H1 (cell line): Measurements from ENCODE around the gene GABRD. TPM values are rescaled to one million over a fixed set of nuclear protein-coding genes. Genes with fewer than 3 reads are reported as not detected.
A peak's percentile ranks its signal among the peaks of the same experiment; 100 is the strongest.

ENCODE experiments used
- CTCF ChIA-PET: fragments of 300-600 bp; sonication (Branson Sonifier 250); formaldehyde crosslinking; loops from one replicate; lab custom pipeline; 2021; ENCODE audit not compliant: partially characterized antibody; lab: Charles Lee
- POLR2A ChIA-PET: fragments of 300-600 bp; sonication (Branson Sonifier 250); formaldehyde crosslinking; loops from one replicate; lab custom pipeline; 2021; ENCODE audit warnings: inconsistent platforms; ENCODE audit not compliant: partially characterized antibody; lab: Charles Lee
- DNase-seq, 2 experiments: peaks; one replicate each; pipeline versions ENCODE4 v3.0.0 to v3.0.0-alpha.2; 2010 to 2022; ENCODE audit warnings: low spot score in 2 of 2, low read depth in 1 of 2, mixed read lengths in 1 of 2
- FAIRE-seq: peaks from 2 replicates; lab custom pipeline; 2011; peaks lifted over from hg19 to GRCh38; lab: Jason Lieb, UNC
- H2AFZ ChIP-seq: 2 replicates; pipeline ENCODE4 v1.8.1; 2012; ENCODE audit warnings: low read length, inconsistent platforms
- H2AK5ac ChIP-seq: 2 replicates; pipeline ENCODE4 v1.6.1; 2013; ENCODE audit warnings: low read depth, low read length
- H2BK120ac ChIP-seq: replicated peaks from 2 replicates; pipeline ENCODE3; 2013; ENCODE audit warnings: low read depth, low read length, inconsistent platforms
- H2BK12ac ChIP-seq: 2 replicates; pipeline ENCODE4 v1.6.1; 2013; ENCODE audit warnings: low read depth, low read length
- H2BK15ac ChIP-seq: 2 replicates; pipeline ENCODE4 v1.6.1; 2013; ENCODE audit warnings: low read length
- H2BK20ac ChIP-seq: 2 replicates; pipeline ENCODE4 v1.6.1; 2013; ENCODE audit warnings: low read length
- H2BK5ac ChIP-seq: 2 replicates; pipeline ENCODE4 v1.6.1; 2013; ENCODE audit warnings: low read depth, low read length
- H3K14ac ChIP-seq: 2 replicates; pipeline ENCODE4 v1.6.1; 2013; ENCODE audit warnings: inconsistent platforms; ENCODE audit not compliant: insufficient read length
- H3K18ac ChIP-seq: 2 replicates; pipeline ENCODE4 v1.6.1; 2013; ENCODE audit warnings: low read length; ENCODE audit errors: extremely low read depth
- H3K23ac ChIP-seq: 2 replicates; pipeline ENCODE4 v1.6.1; 2013; ENCODE audit warnings: inconsistent platforms; ENCODE audit not compliant: insufficient read length
- H3K23me2 ChIP-seq: 2 replicates; pipeline ENCODE4 v1.6.1; 2013; ENCODE audit warnings: low read depth, low read length
- H3K27ac ChIP-seq: 2 replicates; pipeline ENCODE4 v1.6.1; 2011; ENCODE audit warnings: low read depth, low read length, inconsistent platforms
- H3K27me3 ChIP-seq, 4 experiments: replicated peaks in 1 of 4; 1 replicate in 1 of 4; 2 replicates in 3 of 4; pipeline versions ENCODE4 v1.6.1 to v1.8.1; 2011 to 2013; ENCODE audit warnings: low read length in 3 of 4, mild to moderate bottlenecking in 3 of 4, inconsistent platforms in 2 of 4, mixed read lengths in 2 of 4, moderate library complexity in 1 of 4; ENCODE audit not compliant: control insufficient read depth in 3 of 4, insufficient read depth in 3 of 4; ENCODE audit errors: extremely low read depth in 1 of 4
- H3K36me3 ChIP-seq, 4 experiments: 2 replicates each; pipeline versions ENCODE4 v1.6.1 to v1.8.1; 2011 to 2013; ENCODE audit warnings: mild to moderate bottlenecking in 4 of 4, low read length in 3 of 4, moderate library complexity in 2 of 4, control low read depth in 1 of 4, inconsistent platforms in 1 of 4; ENCODE audit not compliant: insufficient read depth in 4 of 4, control insufficient read depth in 2 of 4
- H3K4ac ChIP-seq: replicated peaks from 2 replicates; pipeline ENCODE3; 2013; ENCODE audit warnings: low read length, low read depth, mixed read lengths, inconsistent platforms; ENCODE audit not compliant: insufficient read length
- H3K4me1 ChIP-seq, 4 experiments: replicated peaks in 1 of 4; 1 replicate in 1 of 4; 2 replicates in 3 of 4; pipeline versions ENCODE4 v1.6.1 to v1.8.1; 2011 to 2013; ENCODE audit warnings: low read length in 3 of 4, inconsistent platforms in 2 of 4, mixed read lengths in 1 of 4; ENCODE audit not compliant: insufficient read depth in 4 of 4, control insufficient read depth in 3 of 4
- H3K4me2 ChIP-seq, 2 experiments: 2 replicates each; pipeline versions ENCODE4 v1.6.1 to v1.8.1; 2011 to 2013; ENCODE audit warnings: low read depth in 2 of 2, low read length in 2 of 2, control low read depth in 1 of 2, inconsistent platforms in 1 of 2, mild to moderate bottlenecking in 1 of 2; ENCODE audit not compliant: insufficient read depth in 1 of 2
- H3K4me3 ChIP-seq, 4 experiments: fragments of 200-600, 300-600 bp in 1 of 4; sonication (generic), shearing (Covaris generic), sonication (Bioruptor Twin) in 1 of 4; 2 replicates each; pipeline versions ENCODE4 v1.5.1 to v1.8.1; 2011 to 2016; ENCODE audit warnings: low read length in 4 of 4, low read depth in 3 of 4, control low read depth in 2 of 4, inconsistent platforms in 2 of 4, mild to moderate bottlenecking in 2 of 4, mixed read lengths in 1 of 4, moderate library complexity in 1 of 4; ENCODE audit not compliant: insufficient read depth in 2 of 4; ENCODE audit errors: extremely low read depth in 1 of 4
- H3K56ac ChIP-seq: replicated peaks from 2 replicates; pipeline ENCODE3; 2013; ENCODE audit warnings: low read depth, mild to moderate bottlenecking, mixed read lengths, low read length, inconsistent platforms; ENCODE audit not compliant: insufficient read length
- H3K79me1 ChIP-seq: 2 replicates; pipeline ENCODE4 v1.6.1; 2013; ENCODE audit warnings: low read depth, low read length, control low read depth
- H3K79me2 ChIP-seq, 2 experiments: 2 replicates each; pipeline versions ENCODE4 v1.6.1 to v1.8.1; 2012 to 2013; ENCODE audit warnings: low read length in 2 of 2, mild to moderate bottlenecking in 2 of 2, inconsistent platforms in 1 of 2; ENCODE audit not compliant: insufficient read depth in 2 of 2, control insufficient read depth in 1 of 2
- H3K9ac ChIP-seq, 4 experiments: replicated peaks in 1 of 4; 1 replicate in 1 of 4; 2 replicates in 3 of 4; pipeline versions ENCODE4 v1.6.1 to v1.8.1; 2011 to 2013; ENCODE audit warnings: low read depth in 3 of 4, low read length in 3 of 4, control low read depth in 2 of 4, mild to moderate bottlenecking in 2 of 4, moderate library complexity in 2 of 4, inconsistent platforms in 1 of 4; ENCODE audit errors: extremely low read depth in 1 of 4
- H3K9me3 ChIP-seq, 2 experiments: 2 replicates each; pipeline versions ENCODE4 v1.6.1 to v1.8.1; 2012 to 2013; ENCODE audit warnings: mild to moderate bottlenecking in 2 of 2, moderate library complexity in 2 of 2, control low read depth in 1 of 2, inconsistent platforms in 1 of 2, low read depth in 1 of 2, low read length in 1 of 2, mixed read lengths in 1 of 2; ENCODE audit not compliant: insufficient read depth in 2 of 2
- H4K20me1 ChIP-seq, 2 experiments: replicated peaks in 1 of 2; 2 replicates each; pipeline versions ENCODE3 to v1.8.1; 2011 to 2013; ENCODE audit warnings: inconsistent platforms in 2 of 2, low read length in 2 of 2, mild to moderate bottlenecking in 1 of 2; ENCODE audit not compliant: insufficient read depth in 2 of 2, control insufficient read depth in 1 of 2
- H4K5ac ChIP-seq: 2 replicates; pipeline ENCODE4 v1.6.1; 2013; ENCODE audit warnings: low read length, low read depth, mixed read lengths, inconsistent platforms; ENCODE audit not compliant: insufficient read length
- H4K8ac ChIP-seq: 2 replicates; pipeline ENCODE4 v1.8.0; 2013; ENCODE audit warnings: mild to moderate bottlenecking, moderate library complexity, low read length, inconsistent platforms; ENCODE audit not compliant: insufficient read depth; ENCODE audit errors: extremely low read depth
- H4K91ac ChIP-seq: replicated peaks from 2 replicates; pipeline ENCODE3; 2013; ENCODE audit warnings: low read length, mixed read lengths, inconsistent platforms; ENCODE audit not compliant: insufficient read length
- HDAC6 ChIP-seq: IDR thresholded peaks from one replicate; pipeline ENCODE4 v1.7.1; 2012; ENCODE audit warnings: low read depth, mild to moderate bottlenecking, inconsistent platforms, low read length, moderate library complexity
- KDM1A ChIP-seq: fragments of 200-600, 300-600 bp; sonication (generic); IDR thresholded peaks from 2 replicates; pipeline ENCODE4 v1.7.1; 2016; ENCODE audit warnings: mild to moderate bottlenecking, low read length, borderline replicate concordance
- SIN3A ChIP-seq, 2 experiments: IDR thresholded peaks in 1 of 2; conservative IDR thresholded peaks in 1 of 2; 2 replicates each; pipeline ENCODE4 v1.6.1; 2011 to 2012; ENCODE audit warnings: low read length in 2 of 2, improper control_type of control experiment in 1 of 2, low read depth in 1 of 2, mild to moderate bottlenecking in 1 of 2
- TAF7 ChIP-seq: optimal IDR thresholded peaks from 2 replicates; pipeline ENCODE3; 2011; ENCODE audit warnings: low read depth, mild to moderate bottlenecking, inconsistent platforms, low read length, moderate library complexity, borderline replicate concordance
- WGBS, 2 experiments: shearing (Covaris generic) in 1 of 2; methylation state at CpG; one replicate each; pipeline versions ENCODE4 v1.1.6 to v1.1.7; 2013 to 2015; ENCODE audit warnings: low lambda C conversion rate in 2 of 2, mixed read lengths in 2 of 2, inconsistent platforms in 1 of 2, low coverage in 1 of 2, missing lambda C conversion rate in 1 of 2; ENCODE audit not compliant: insufficient replicate concordance in 2 of 2, insufficient coverage in 1 of 2, insufficient read length in 1 of 2; ENCODE audit errors: extremely low coverage in 1 of 2, missing lambda C conversion rate in 1 of 2; 5-methylcytosine and 5-hydroxymethylcytosine counted together
- polyA plus RNA-seq, 7 experiments: library from polyadenylated mRNA; depleted of rRNA in 3 of 7; stranded (reverse) in 5 of 7; unstranded in 2 of 7; fragments of >200 nt in 5 of 7; fragments of 200-250 nt in 2 of 7; gene quantifications; 1 replicate in 5 of 7; 2 replicates in 1 of 7; 4 replicates in 1 of 7; pipeline versions ENCODE4 v1.2.1 to v1.2.3, GENCODE V29; 2011 to 2013; ENCODE audit warnings: missing spikeins in 2 of 7, mixed read lengths in 2 of 7
- total RNA-seq: library from RNA; stranded (reverse); fragmentation: NEBNext Ultra II Directional; extraction: Animal tissue kit (Norgen Biotek cat#: 25700); gene quantifications from 2 replicates; pipeline ENCODE4 v1.2.1, GENCODE V29; 2021

Gene GABRD
- total and polyA plus RNA-seq, 2 of the 8 experiments (the other 6 are each of a cell fraction or from before 2014, with no cell fraction given) = 1.8 to 3.0 TPM

DNA sequence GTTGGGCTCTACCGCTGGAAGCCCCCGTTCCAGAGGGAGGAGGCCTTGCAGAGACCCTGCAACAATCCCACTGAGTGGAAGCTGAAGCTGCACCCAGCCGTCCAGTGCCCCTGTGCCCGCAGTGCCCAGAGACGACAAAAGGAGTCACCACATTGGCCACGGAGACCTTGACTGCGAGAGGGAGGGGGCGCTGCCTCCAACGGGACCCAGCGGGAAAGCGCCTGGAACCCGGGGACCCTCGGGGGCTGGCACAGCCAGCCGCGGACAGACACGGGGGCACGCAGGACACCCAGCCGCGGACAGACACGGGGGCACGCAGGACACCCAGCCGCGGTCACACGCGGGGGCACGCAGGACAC, 38.0 kb upstream of the GABRD start:
- no peak overlapping the region for H3K23ac ChIP-seq
- FAIRE-seq = no peak
- ChIA-PET POLR2A (no interaction called here), CTCF (interaction anchor here (1.0 to 1.1 kb wide), 2 partner anchors 21 to 64 kb away, joined by 3 to 6 read pairs; no protein-coding TSS in a partner anchor)
- H4K5ac ChIP-seq = no peak overlapping the region
- H3K56ac ChIP-seq = no peak overlapping the region
- no peak overlapping the region for H3K18ac ChIP-seq
- H4K91ac ChIP-seq = no peak overlapping the region
- no peaks in the 10 kb centered on the region for H3K36me3 ChIP-seq
- no peaks in the 10 kb centered on the region for H3K27me3 ChIP-seq
- TF ChIP-seq KDM1A (no peak), TAF7 (no peak), SIN3A (conservative IDR thresholded peaks at IDR 0.05 in 1 of 2, IDR thresholded peaks at IDR 0.05 in 1 of 2; ENCODE audit: low read depth in 1 of 2, low read length in 2 of 2) (no peak), HDAC6 (no peak)
- peak overlapping the region; percentile 85; the same call in 1 of the 2 replicates for H4K8ac ChIP-seq
- H2BK12ac ChIP-seq = no peak overlapping the region
- no peak overlapping the region for H3K4ac ChIP-seq
- H3K9me3 ChIP-seq = peaks cover 4 to 7% of the 10 kb centered on the region in 2 experiments; a peak in 2 of 4 replicates
- H3K79me2 ChIP-seq = no peaks in the 10 kb centered on the region
- H4K20me1 ChIP-seq = no peaks in the 10 kb centered on the region
- H2BK20ac ChIP-seq = no peak overlapping the region
- H3K27ac ChIP-seq = no peak overlapping the region
- no peaks in the 10 kb centered on the region for H3K79me1 ChIP-seq
- no peak overlapping the region for H2BK15ac ChIP-seq
- H3K4me3 ChIP-seq = no peak overlapping the region
- H2AK5ac ChIP-seq = no peak overlapping the region
- no peak overlapping the region for H3K9ac ChIP-seq
- no peak overlapping the region for H3K14ac ChIP-seq
- no peak overlapping the region for H2BK120ac ChIP-seq
- no peaks in the 10 kb centered on the region for H3K23me2 ChIP-seq
- no peak overlapping the region for H3K4me2 ChIP-seq
- H3K4me1 ChIP-seq = no peaks in the 10 kb centered on the region
- DNase-seq = no peak
- H2AFZ ChIP-seq = no peak overlapping the region
- H2BK5ac ChIP-seq = no peak overlapping the region
- 93% methylated on average over 10 of the region's 26 CpGs; no CpG with 5 or more reads in 1 of the 2 experiments for WGBS, 2 experiments
